GM19240 (cell line): Measurements from ENCODE around the gene CDC42BPB.

Experiments used
- DNase-seq: peaks from one replicate; pipeline ENCODE4 v3.0.0; 2011; ENCODE audit warnings: low spot score; ENCODE audit not compliant: insufficient read length

CDC42BPB gene

GRCh38 chr14:102883089-102883541 lies 174.2 kb downstream of the CDC42BPB start:
- DNase-seq = no peak
